Measurements from ENCODE around the gene RBMS1. TPM values are rescaled to one million over a fixed set of nuclear protein-coding genes. Genes with fewer than 3 reads are reported as not detected.

Gene RBMS1
- total and polyA plus RNA-seq, 2 experiments from 2014 or later: 55.5 to 94.8 TPM

DNA sequence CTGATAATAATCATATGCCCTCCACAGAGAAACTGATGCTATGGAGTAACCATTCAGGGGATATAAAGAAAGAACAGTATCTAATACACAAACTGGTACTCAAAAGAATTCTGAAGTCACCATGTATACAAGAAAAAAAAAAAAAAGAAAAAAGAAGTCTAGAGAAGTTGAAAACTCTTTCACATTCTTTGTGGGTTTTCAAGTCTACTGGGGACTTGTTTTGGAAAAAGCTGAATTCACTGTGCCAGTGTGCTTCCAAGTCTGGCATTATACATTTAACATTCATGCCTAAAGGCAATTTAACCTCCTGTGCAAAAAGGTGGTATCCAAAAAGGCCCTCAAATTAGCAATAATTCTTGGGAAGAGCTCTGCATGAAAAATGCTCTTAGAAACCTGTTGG lies 198.7 kb downstream of the RBMS1 start:
- peaks cover 20% of the 10 kb centered on the region for H3K36me3 Mint-ChIP-seq (ENCODE audit: low read depth)
- DNase-seq (ENCODE audit: low spot score) (no peak), ATAC-seq (no peak)
- Histone ChIP-seq H3K4me2 (no peak overlapping the region), H3K27ac (ENCODE audit: low read depth) (no peak overlapping the region), H3K36me3 (ENCODE audit: insufficient read depth) (no peaks in the 10 kb centered on the region), H3K4me1 (ENCODE audit: insufficient read depth) (peaks cover 4% of the 10 kb centered on the region; the same call in 1 of the 2 replicates), H4K20me1 (replicated peaks; ENCODE audit: insufficient read depth) (0 out of 2 replicates have a peak, but pooled peaks cover 3% of the 10 kb centered on the region), H3K79me2 (replicated peaks; ENCODE audit: insufficient read depth) (no peaks in the 10 kb centered on the region), H2AFZ (no peak overlapping the region), H3K4me3 (no peak overlapping the region), H3K9me2 (ENCODE audit: insufficient read depth) (no peaks in the 10 kb centered on the region), H3F3A (replicated peaks; ENCODE audit: low read depth) (no peaks in the 10 kb centered on the region), H3K27me3 (ENCODE audit: insufficient read depth) (no peaks in the 10 kb centered on the region)
- H3K4me3 Mint-ChIP-seq: no peak overlapping the region
- H3K27ac Mint-ChIP-seq: no peak overlapping the region
- TF ChIP-seq JUNB (IDR thresholded peaks at IDR 0.05; ENCODE audit: unreplicated experiment): no peak
- TF ChIP-seq EZH2phosphoT487 (IDR thresholded peaks at IDR 0.05; ENCODE audit: unreplicated experiment): no peak
- no peak for TF ChIP-seq ZNF114 (CRISPR knock-in tag; IDR thresholded peaks at IDR 0.05)
- TF ChIP-seq, protein P1, sequence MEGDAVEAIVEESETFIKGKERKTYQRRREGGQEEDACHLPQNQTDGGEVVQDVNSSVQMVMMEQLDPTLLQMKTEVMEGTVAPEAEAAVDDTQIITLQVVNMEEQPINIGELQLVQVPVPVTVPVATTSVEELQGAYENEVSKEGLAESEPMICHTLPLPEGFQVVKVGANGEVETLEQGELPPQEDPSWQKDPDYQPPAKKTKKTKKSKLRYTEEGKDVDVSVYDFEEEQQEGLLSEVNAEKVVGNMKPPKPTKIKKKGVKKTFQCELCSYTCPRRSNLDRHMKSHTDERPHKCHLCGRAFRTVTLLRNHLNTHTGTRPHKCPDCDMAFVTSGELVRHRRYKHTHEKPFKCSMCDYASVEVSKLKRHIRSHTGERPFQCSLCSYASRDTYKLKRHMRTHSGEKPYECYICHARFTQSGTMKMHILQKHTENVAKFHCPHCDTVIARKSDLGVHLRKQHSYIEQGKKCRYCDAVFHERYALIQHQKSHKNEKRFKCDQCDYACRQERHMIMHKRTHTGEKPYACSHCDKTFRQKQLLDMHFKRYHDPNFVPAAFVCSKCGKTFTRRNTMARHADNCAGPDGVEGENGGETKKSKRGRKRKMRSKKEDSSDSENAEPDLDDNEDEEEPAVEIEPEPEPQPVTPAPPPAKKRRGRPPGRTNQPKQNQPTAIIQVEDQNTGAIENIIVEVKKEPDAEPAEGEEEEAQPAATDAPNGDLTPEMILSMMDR (conservative IDR thresholded peaks at IDR 0.05; ENCODE audit: low read depth in 2 of 2): no peak
- TF ChIP-seq, protein P2, sequence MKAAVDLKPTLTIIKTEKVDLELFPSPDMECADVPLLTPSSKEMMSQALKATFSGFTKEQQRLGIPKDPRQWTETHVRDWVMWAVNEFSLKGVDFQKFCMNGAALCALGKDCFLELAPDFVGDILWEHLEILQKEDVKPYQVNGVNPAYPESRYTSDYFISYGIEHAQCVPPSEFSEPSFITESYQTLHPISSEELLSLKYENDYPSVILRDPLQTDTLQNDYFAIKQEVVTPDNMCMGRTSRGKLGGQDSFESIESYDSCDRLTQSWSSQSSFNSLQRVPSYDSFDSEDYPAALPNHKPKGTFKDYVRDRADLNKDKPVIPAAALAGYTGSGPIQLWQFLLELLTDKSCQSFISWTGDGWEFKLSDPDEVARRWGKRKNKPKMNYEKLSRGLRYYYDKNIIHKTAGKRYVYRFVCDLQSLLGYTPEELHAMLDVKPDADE (IDR thresholded peaks at IDR 0.05): no peak
- no peak for TF ChIP-seq POLR2AphosphoS5 (IDR thresholded peaks at IDR 0.05; ENCODE audit: low read depth)
- peaks cover 22% of the 10 kb centered on the region for H3K4me1 Mint-ChIP-seq
- no peaks in the 10 kb centered on the region for H3K27me3 Mint-ChIP-seq (ENCODE audit: insufficient read depth, low read depth, poor library complexity)
- H3K9me3 Mint-ChIP-seq: no peaks in the 10 kb centered on the region

DNA sequence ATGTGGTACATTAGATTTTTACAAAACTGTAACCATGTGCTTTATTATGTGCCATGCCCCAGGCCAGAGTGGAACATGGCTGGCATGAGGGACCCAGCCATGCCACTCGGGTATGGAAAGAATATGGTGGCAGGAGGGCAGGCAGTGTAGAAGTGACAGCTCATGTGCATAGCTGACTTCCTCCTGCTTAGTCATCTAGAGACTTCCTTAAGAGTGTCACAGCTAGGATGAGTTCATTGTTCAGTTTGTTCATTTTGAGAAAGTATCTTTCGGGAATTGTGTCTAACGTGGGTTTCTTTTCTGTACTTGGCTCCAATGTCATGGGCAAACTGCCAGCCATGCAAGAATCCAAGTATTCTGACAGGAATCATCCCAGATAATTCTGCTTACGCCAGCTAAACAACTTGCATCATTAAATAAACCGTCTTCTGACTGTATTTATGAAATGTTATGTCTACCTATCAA lies 199.2 kb downstream of the RBMS1 start:
- Histone ChIP-seq H3K4me2 (no peak overlapping the region), H2AFZ (no peak overlapping the region), H3F3A (replicated peaks; ENCODE audit: low read depth) (no peaks in the 10 kb centered on the region), H3K27ac (ENCODE audit: low read depth) (no peak overlapping the region), H3K4me1 (ENCODE audit: insufficient read depth) (no peaks in the 10 kb centered on the region), H3K9me2 (ENCODE audit: insufficient read depth) (no peaks in the 10 kb centered on the region), H3K79me2 (replicated peaks; ENCODE audit: insufficient read depth) (no peaks in the 10 kb centered on the region), H4K20me1 (replicated peaks; ENCODE audit: insufficient read depth) (0 out of 2 replicates have a peak, but pooled peaks cover 3% of the 10 kb centered on the region), H3K4me3 (no peak overlapping the region), H3K36me3 (ENCODE audit: insufficient read depth) (no peaks in the 10 kb centered on the region), H3K27me3 (ENCODE audit: insufficient read depth) (no peaks in the 10 kb centered on the region)
- no peaks in the 10 kb centered on the region for H3K9me3 Mint-ChIP-seq
- no peak overlapping the region for H3K4me3 Mint-ChIP-seq
- no peak for DNase-seq (ENCODE audit: low spot score)
- peaks cover 17% of the 10 kb centered on the region for H3K4me1 Mint-ChIP-seq
- no peak overlapping the region for H3K27ac Mint-ChIP-seq
- no peaks in the 10 kb centered on the region for H3K27me3 Mint-ChIP-seq (ENCODE audit: insufficient read depth, low read depth, poor library complexity)
- peaks cover 18% of the 10 kb centered on the region for H3K36me3 Mint-ChIP-seq (ENCODE audit: low read depth)
- no peak for ATAC-seq
- TF ChIP-seq, protein P3, sequence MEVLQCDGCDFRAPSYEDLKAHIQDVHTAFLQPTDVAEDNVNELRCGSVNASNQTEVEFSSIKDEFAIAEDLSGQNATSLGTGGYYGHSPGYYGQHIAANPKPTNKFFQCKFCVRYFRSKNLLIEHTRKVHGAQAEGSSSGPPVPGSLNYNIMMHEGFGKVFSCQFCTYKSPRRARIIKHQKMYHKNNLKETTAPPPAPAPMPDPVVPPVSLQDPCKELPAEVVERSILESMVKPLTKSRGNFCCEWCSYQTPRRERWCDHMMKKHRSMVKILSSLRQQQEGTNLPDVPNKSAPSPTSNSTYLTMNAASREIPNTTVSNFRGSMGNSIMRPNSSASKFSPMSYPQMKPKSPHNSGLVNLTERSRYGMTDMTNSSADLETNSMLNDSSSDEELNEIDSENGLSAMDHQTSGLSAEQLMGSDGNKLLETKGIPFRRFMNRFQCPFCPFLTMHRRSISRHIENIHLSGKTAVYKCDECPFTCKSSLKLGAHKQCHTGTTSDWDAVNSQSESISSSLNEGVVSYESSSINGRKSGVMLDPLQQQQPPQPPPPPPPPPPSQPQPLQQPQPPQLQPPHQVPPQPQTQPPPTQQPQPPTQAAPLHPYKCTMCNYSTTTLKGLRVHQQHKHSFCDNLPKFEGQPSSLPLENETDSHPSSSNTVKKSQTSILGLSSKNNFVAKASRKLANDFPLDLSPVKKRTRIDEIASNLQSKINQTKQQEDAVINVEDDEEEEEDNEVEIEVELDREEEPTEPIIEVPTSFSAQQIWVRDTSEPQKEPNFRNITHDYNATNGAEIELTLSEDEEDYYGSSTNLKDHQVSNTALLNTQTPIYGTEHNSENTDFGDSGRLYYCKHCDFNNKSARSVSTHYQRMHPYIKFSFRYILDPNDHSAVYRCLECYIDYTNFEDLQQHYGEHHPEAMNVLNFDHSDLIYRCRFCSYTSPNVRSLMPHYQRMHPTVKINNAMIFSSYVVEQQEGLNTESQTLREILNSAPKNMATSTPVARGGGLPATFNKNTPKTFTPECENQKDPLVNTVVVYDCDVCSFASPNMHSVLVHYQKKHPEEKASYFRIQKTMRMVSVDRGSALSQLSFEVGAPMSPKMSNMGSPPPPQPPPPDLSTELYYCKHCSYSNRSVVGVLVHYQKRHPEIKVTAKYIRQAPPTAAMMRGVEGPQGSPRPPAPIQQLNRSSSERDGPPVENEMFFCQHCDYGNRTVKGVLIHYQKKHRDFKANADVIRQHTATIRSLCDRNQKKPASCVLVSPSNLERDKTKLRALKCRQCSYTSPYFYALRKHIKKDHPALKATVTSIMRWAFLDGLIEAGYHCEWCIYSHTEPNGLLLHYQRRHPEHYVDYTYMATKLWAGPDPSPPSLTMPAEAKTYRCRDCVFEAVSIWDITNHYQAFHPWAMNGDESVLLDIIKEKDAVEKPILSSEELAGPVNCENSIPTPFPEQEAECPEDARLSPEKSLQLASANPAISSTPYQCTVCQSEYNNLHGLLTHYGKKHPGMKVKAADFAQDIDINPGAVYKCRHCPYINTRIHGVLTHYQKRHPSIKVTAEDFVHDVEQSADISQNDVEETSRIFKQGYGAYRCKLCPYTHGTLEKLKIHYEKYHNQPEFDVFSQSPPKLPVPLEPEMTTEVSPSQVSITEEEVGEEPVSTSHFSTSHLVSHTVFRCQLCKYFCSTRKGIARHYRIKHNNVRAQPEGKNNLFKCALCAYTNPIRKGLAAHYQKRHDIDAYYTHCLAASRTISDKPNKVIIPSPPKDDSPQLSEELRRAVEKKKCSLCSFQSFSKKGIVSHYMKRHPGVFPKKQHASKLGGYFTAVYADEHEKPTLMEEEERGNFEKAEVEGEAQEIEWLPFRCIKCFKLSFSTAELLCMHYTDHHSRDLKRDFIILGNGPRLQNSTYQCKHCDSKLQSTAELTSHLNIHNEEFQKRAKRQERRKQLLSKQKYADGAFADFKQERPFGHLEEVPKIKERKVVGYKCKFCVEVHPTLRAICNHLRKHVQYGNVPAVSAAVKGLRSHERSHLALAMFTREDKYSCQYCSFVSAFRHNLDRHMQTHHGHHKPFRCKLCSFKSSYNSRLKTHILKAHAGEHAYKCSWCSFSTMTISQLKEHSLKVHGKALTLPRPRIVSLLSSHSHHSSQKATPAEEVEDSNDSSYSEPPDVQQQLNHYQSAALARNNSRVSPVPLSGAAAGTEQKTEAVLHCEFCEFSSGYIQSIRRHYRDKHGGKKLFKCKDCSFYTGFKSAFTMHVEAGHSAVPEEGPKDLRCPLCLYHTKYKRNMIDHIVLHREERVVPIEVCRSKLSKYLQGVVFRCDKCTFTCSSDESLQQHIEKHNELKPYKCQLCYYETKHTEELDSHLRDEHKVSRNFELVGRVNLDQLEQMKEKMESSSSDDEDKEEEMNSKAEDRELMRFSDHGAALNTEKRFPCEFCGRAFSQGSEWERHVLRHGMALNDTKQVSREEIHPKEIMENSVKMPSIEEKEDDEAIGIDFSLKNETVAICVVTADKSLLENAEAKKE (CRISPR knock-in tag; IDR thresholded peaks at IDR 0.05): no peak
- TF ChIP-seq, protein P2 (IDR thresholded peaks at IDR 0.05): no peak
- TF ChIP-seq STAT1 (IDR thresholded peaks at IDR 0.05; ENCODE audit: unreplicated experiment) (no peak), ZNF114 (CRISPR knock-in tag; IDR thresholded peaks at IDR 0.05) (no peak)
- TF ChIP-seq, protein P1 (conservative IDR thresholded peaks at IDR 0.05; ENCODE audit: low read depth in 2 of 2): no peak

All from GM23338 (cell line).